Uterus (tissue), 4 donors: Measurements from ENCODE around the gene GNAT2. TPM values are rescaled to one million over a fixed set of nuclear protein-coding genes. Genes with fewer than 3 reads are reported as not detected.

ENCODE experiments used
- DNase-seq, 2 donors: peaks; one replicate each; pipeline ENCODE4 v3.0.0-alpha.2; 2019 to 2020
- H3K27ac ChIP-seq, 2 donors: fragments of 200-600 bp; sonication (generic); 1 replicate in 1 of 2; 2 replicates in 1 of 2; pipeline ENCODE4 v1.5.1; 2016 to 2018
- H3K27me3 ChIP-seq, 2 donors: fragments of 200-600 bp; sonication (generic); one replicate each; pipeline ENCODE4 v1.5.1; 2018 to 2019; ENCODE audit warnings: control low read depth in 1 of 2
- H3K36me3 ChIP-seq, 2 donors: fragments of 200-600 bp; sonication (generic); one replicate each; pipeline ENCODE4 v1.5.1; 2019; ENCODE audit warnings: control low read depth in 1 of 2
- H3K4me1 ChIP-seq, 2 donors: fragments of 200-600 bp; sonication (generic); one replicate each; pipeline ENCODE4 v1.5.1; 2018 to 2019; ENCODE audit warnings: control low read depth in 1 of 2
- H3K4me3 ChIP-seq, 2 donors: fragments of 200-600 bp; sonication (generic); 1 replicate in 1 of 2; 2 replicates in 1 of 2; pipeline ENCODE4 v1.5.1; 2018 to 2019; ENCODE audit warnings: mild to moderate bottlenecking in 1 of 2
- H3K9me3 ChIP-seq, 2 donors: fragments of 200-600 bp; sonication (generic); one replicate each; pipeline ENCODE4 v1.5.1; 2019; ENCODE audit warnings: control low read depth in 1 of 2
- CTCF ChIP-seq, 4 experiments: fragments of 200-600 bp in 2 of 4; fragments of 450-650 bp in 2 of 4; sonication (generic) in 2 of 4; IDR thresholded peaks; one replicate each; pipeline ENCODE4 v1.5.1; 2016 to 2019; ENCODE audit warnings: antibody characterized with exemption in 4 of 4, mild to moderate bottlenecking in 2 of 4, moderate library complexity in 1 of 4
- POLR2A ChIP-seq, 2 donors: fragments of 450-650 bp; IDR thresholded peaks; one replicate each; pipeline ENCODE4 v1.6.1; 2016; ENCODE audit warnings: antibody characterized with exemption in 2 of 2, mild to moderate bottlenecking in 1 of 2, moderate library complexity in 1 of 2
- intact Hi-C: fragments of 100-400 bp; cut with DNase I; formaldehyde crosslinking; loops from one replicate; pipeline ENCODE4 v1.15.1; 2023; ENCODE audit warnings: low total_unique reads
- total RNA-seq, 4 donors: library from RNA; depleted of rRNA in 3 of 4; stranded (reverse); fragments of >200 nt in 3 of 4; gene quantifications; one replicate each; pipeline versions ENCODE4 v1.1.0 to v1.2.4, GENCODE V29; 2014 to 2023
- donor health status: DM: yes; HTN: yes; CAD: no.

Gene GNAT2
- total RNA-seq, 4 donors from 2014 or later: not detected

- intact Hi-C loops: no loop called here
- H3K9me3 ChIP-seq: no peaks in the 10 kb centered on the region
- H3K27ac ChIP-seq: no peak overlapping the region
- H3K27me3 ChIP-seq: no peaks in the 10 kb centered on the region
- no peak for DNase-seq
- H3K36me3 ChIP-seq: no peaks in the 10 kb centered on the region
- no peak overlapping the region for H3K4me3 ChIP-seq
- H3K4me1 ChIP-seq: no peaks in the 10 kb centered on the region
- TF ChIP-seq CTCF (IDR thresholded peaks at IDR 0.05) (no peak), POLR2A (IDR thresholded peaks at IDR 0.05) (no peak)
These were observed 8.4 kb upstream of the GNAT2 start for GRCh38 chr1:109627692-109628399.

- Histone ChIP-seq H3K9me3 (no peaks in the 10 kb centered on the region), H3K4me1 (no peaks in the 10 kb centered on the region), H3K4me3 (no peak overlapping the region), H3K27ac (no peak overlapping the region), H3K36me3 (no peaks in the 10 kb centered on the region), H3K27me3 (no peaks in the 10 kb centered on the region)
- no peak for DNase-seq
- intact Hi-C loops: no loop called here
- TF ChIP-seq POLR2A (IDR thresholded peaks at IDR 0.05) (no peak), CTCF (IDR thresholded peaks at IDR 0.05) (no peak)
These were observed 7.4 kb upstream of the GNAT2 start for GRCh38 chr1:109626682-109627408.

GRCh38 chr1:109625601-109626560 is 6.5 kb upstream of the GNAT2 start:
- no peak for TF ChIP-seq POLR2A (IDR thresholded peaks at IDR 0.05)
- TF ChIP-seq CTCF (IDR thresholded peaks at IDR 0.05): no peak
- DNase-seq: no peak
- Histone ChIP-seq H3K4me1 (peaks cover 0 to 4% of the 10 kb centered on the region in 2 donors), H3K27ac (no peak overlapping the region), H3K9me3 (no peaks in the 10 kb centered on the region), H3K36me3 (no peaks in the 10 kb centered on the region), H3K27me3 (no peaks in the 10 kb centered on the region), H3K4me3 (no peak overlapping the region)
- intact Hi-C loops: no loop called here

GRCh38 chr1:109625176-109625575 is 5.8 kb upstream of the GNAT2 start:
- no peak for DNase-seq
- Histone ChIP-seq H3K27me3 (no peaks in the 10 kb centered on the region), H3K4me3 (no peak overlapping the region), H3K4me1 (peaks cover 0 to 4% of the 10 kb centered on the region in 2 donors), H3K36me3 (no peaks in the 10 kb centered on the region), H3K9me3 (no peaks in the 10 kb centered on the region), H3K27ac (no peak overlapping the region)
- TF ChIP-seq POLR2A (IDR thresholded peaks at IDR 0.05) (no peak), CTCF (IDR thresholded peaks at IDR 0.05) (no peak)
- intact Hi-C loops: no loop called here
